Stomach (tissue), 9 donors: ENCODE results near the gene FGFR4. TPM values are rescaled to one million over a fixed set of nuclear protein-coding genes. Genes with fewer than 3 reads are reported as not detected.

Experiments
- DNase-seq, 2 donors: peaks; one replicate each; pipeline versions ENCODE4 v3.0.0 to v3.0.0-alpha.2; 2013 to 2019
- H3K27ac ChIP-seq, 5 donors: fragments of 200-600 bp in 4 of 5; sonication (generic) in 4 of 5; one replicate each; pipeline ENCODE4 v1.5.1; 2013 to 2019; ENCODE audit warnings: mild to moderate bottlenecking in 1 of 5, moderate library complexity in 1 of 5
- H3K27me3 ChIP-seq, 3 donors: fragments of 200-600 bp; sonication (generic); one replicate each; pipeline ENCODE4 v1.5.1; 2017 to 2019; ENCODE audit warnings: mixed run types in 1 of 3
- H3K36me3 ChIP-seq, 4 donors: fragments of 200-600 bp; sonication (generic); 1 replicate in 3 of 4; 2 replicates in 1 of 4; pipeline ENCODE4 v1.5.1; 2016 to 2019
- H3K4me1 ChIP-seq, 4 donors: fragments of 200-600 bp; sonication (generic); one replicate each; pipeline ENCODE4 v1.5.1; 2016 to 2019
- H3K4me3 ChIP-seq, 4 donors: fragments of 200-600 bp; sonication (generic) in 3 of 4; one replicate each; pipeline ENCODE4 v1.5.1; 2016 to 2019; ENCODE audit warnings: mild to moderate bottlenecking in 1 of 4
- H3K9me3 ChIP-seq, 4 donors: fragments of 200-600 bp; sonication (generic); one replicate each; pipeline ENCODE4 v1.5.1; 2016 to 2019
- CTCF ChIP-seq, 7 experiments: fragments of 450-650 bp in 4 of 7; fragments of 200-600 bp in 3 of 7; sonication (generic) in 3 of 7; IDR thresholded peaks; one replicate each; pipeline ENCODE4 v1.5.1; 2016 to 2019; ENCODE audit warnings: antibody characterized with exemption in 7 of 7, control low read depth in 2 of 7, mild to moderate bottlenecking in 1 of 7
- EP300 ChIP-seq: sonication (generic); formaldehyde crosslinking; IDR thresholded peaks from one replicate; pipeline ENCODE4 v1.6.1; 2017; ENCODE audit warnings: antibody characterized with exemption
- POLR2A ChIP-seq, 4 donors: fragments of 450-650 bp; IDR thresholded peaks; one replicate each; pipeline ENCODE4 v1.6.1; 2016; ENCODE audit warnings: antibody characterized with exemption in 4 of 4, control low read depth in 2 of 4, mild to moderate bottlenecking in 1 of 4, moderate library complexity in 1 of 4
- POLR2AphosphoS5 ChIP-seq, 3 donors: sonication (generic); formaldehyde crosslinking; IDR thresholded peaks; one replicate each; pipeline ENCODE4 v1.6.1; 2016; ENCODE audit warnings: antibody characterized with exemption in 3 of 3
- WGBS, 5 donors: extraction: QIAGEN DNeasy Blood & Tissue Kit in 3 of 5; methylation state at CpG; one replicate each; pipeline versions ENCODE4 v1.1.5 to v1.1.7; 2013 to 2018; 5-methylcytosine and 5-hydroxymethylcytosine counted together
- intact Hi-C: fragments of 100-400 bp; cut with DNase I; formaldehyde crosslinking; loops from one replicate; pipeline ENCODE4 v1.15.1; 2023; ENCODE audit warnings: low total_unique reads
- polyA plus RNA-seq, 3 donors: library from polyadenylated mRNA; stranded (reverse); fragments of 200-250 nt; gene quantifications; one replicate each; pipeline ENCODE4 v1.2.3, GENCODE V29; 2013
- total RNA-seq, 5 donors: library from RNA; depleted of rRNA; stranded (reverse); fragments of >200 nt; gene quantifications; one replicate each; pipeline versions ENCODE4 v1.1.0 to v1.2.3, GENCODE V29; 2014 to 2016
- donor health status: healthy with polysubstance abuse.
- donor health status: Bipolar disorder and iron deficiency.
- donor health status: healthy.

The FGFR4 gene
- total and polyA plus RNA-seq, 8 donors: 4.1 to 145 (median 13.5) TPM

GRCh38 chr5:177133096-177133852, 46.6 kb downstream of the FGFR4 start, which contains the start of gene NSD1:
NSD1 (plus strand) TSS chr5:177133773; CDS start chr5:177135104, 1,331 bp downstream.
- no peaks in the 10 kb centered on the region for H3K9me3 ChIP-seq
- H3K36me3 ChIP-seq: peaks cover 9 to 26% (median 19%) of the 10 kb centered on the region in 4 donors
- H3K4me3 ChIP-seq: peak within 1 kb of the TSS; percentile 57 to 88 (median 80)
- H3K27me3 ChIP-seq: no peaks in the 10 kb centered on the region
- 1 to 3% (median 2%) methylated on average over 15 to 91 of the region's 93 CpGs for WGBS, 5 donors
- peak within 1 kb of the TSS; percentile 86 to 94 (median 89) for H3K27ac ChIP-seq
- DNase-seq: peak; percentile 88 to 97
- intact Hi-C loops: no loop called here
- TF ChIP-seq CTCF (IDR thresholded peaks at IDR 0.05) (no peak), EP300 (no peak), POLR2AphosphoS5 (IDR thresholded peaks at IDR 0.05) (peak in 2 of 3 donors; percentile 4 to 57)
- peaks cover 44 to 50% (median 46%) of the 10 kb centered on the region in 4 donors for H3K4me1 ChIP-seq

DNA sequence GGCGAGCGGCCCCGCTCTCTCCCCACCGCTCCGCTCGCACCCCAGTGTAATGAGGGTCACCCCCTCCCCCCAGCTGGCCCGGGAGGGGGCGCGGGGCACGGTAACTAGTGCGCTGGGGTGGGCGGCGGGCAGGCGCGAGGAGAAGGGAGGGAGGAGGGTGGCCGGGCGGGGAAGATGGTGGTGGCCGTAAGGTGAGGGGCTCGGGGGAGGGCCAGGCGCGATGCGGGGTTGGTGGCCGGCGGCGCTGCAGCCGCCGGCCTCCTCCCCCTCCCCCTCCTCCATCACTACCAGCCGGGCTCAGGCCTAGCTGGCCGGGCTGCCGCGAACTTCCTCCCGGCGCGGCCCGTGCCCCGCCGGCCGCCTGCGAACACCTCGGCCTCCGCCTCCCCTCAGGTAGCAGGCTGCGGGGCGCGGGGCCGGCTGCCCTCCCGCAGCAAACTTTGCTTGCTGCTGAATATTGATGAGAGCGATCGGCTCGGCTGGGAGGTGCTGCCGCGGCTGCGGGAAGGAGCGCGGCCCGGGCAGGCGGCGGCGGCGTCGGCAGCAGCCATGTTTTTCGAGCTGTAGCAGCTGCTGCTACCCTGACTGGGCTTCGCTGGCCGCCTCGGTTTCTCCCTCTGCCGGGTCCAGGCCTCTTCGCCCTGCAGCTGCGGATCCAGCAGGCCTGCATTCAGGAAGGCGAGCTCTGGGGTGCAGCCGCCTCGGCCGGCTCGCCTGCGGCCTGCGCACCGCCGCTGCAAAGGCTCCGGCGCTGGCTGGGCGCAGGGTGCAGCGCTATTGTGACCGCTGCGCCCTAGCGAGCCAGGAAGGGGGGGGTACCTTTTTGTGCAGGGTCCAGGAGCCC, 47.4 kb downstream of the FGFR4 start:
- no peak for TF ChIP-seq POLR2AphosphoS5 (IDR thresholded peaks at IDR 0.05)
- TF ChIP-seq CTCF (IDR thresholded peaks at IDR 0.05): no peak
- TF ChIP-seq EP300: no peak
- no peak for TF ChIP-seq POLR2A (IDR thresholded peaks at IDR 0.05)

GRCh38 chr5:177134697-177135225, 48.0 kb downstream of the FGFR4 start:
- H3K4me1 ChIP-seq: peaks cover 55 to 63% (median 57%) of the 10 kb centered on the region in 4 donors
- 13 to 15% (median 13%) methylated on average over 13 of the region's 13 CpGs for WGBS, 5 donors

More for the DNA sequence above, 47.4 kb downstream of the FGFR4 start:
- WGBS, 5 donors: 0 to 1% (median 0%) methylated on average over 27 to 83 of the region's 83 CpGs
- Histone ChIP-seq H3K9me3 (no peaks in the 10 kb centered on the region), H3K36me3 (peaks cover 13 to 34% (median 24%) of the 10 kb centered on the region in 4 donors), H3K4me3 (peak overlapping the region; percentile 57 to 88 (median 80)), H3K27me3 (no peaks in the 10 kb centered on the region), H3K4me1 (peaks cover 49 to 56% (median 52%) of the 10 kb centered on the region in 4 donors), H3K27ac (peak overlapping the region; percentile 86 to 94 (median 89))
- peak; percentile 49 to 83 for DNase-seq
- intact Hi-C loops: no loop called here

More at GRCh38 chr5:177134697-177135225, 48.0 kb downstream of the FGFR4 start:
- Histone ChIP-seq H3K27ac (peak overlapping the region; percentile 86 to 94 (median 89)), H3K4me3 (peak overlapping the region; percentile 57 to 88 (median 80)), H3K27me3 (no peaks in the 10 kb centered on the region), H3K9me3 (no peaks in the 10 kb centered on the region), H3K36me3 (peaks cover 13 to 40% (median 26%) of the 10 kb centered on the region in 4 donors)
- TF ChIP-seq CTCF (IDR thresholded peaks at IDR 0.05) (no peak), POLR2AphosphoS5 (IDR thresholded peaks at IDR 0.05) (no peak), EP300 (no peak), POLR2A (IDR thresholded peaks at IDR 0.05) (no peak)
- no peak for DNase-seq
- intact Hi-C loops: no loop called here
